CD8-positive, alpha-beta memory T cell (primary cell): ENCODE results near the gene TPSB2. TPM values are rescaled to one million over a fixed set of nuclear protein-coding genes. Genes with fewer than 3 reads are reported as not detected.
"Not testable (repeated sequence)": the region's sequence is repeated elsewhere in the genome, so short reads cannot be mapped to it uniquely, and the experiment has no call there.

Experiments used
- CTCF ChIA-PET: fragments of 350-600 bp; sonication (Branson Sonifier 250); formaldehyde crosslinking; loops from one replicate; lab custom pipeline; 2021; ENCODE audit warnings: antibody characterized with exemption; lab: Charles Lee
- POLR2A ChIA-PET: fragments of 350-600 bp; sonication (Branson Sonifier 250); formaldehyde crosslinking; loops from one replicate; lab custom pipeline; 2021; ENCODE audit warnings: antibody characterized with exemption; lab: Charles Lee
- DNase-seq, 5 donors: peaks; one replicate each; pipeline versions ENCODE4 v3.0.0 to v3.0.0-alpha.2; 2020 to 2022; ENCODE audit warnings: mixed read lengths in 1 of 5
- H3K27ac ChIP-seq: one replicate; pipeline ENCODE4 v1.7.0; 2013; ENCODE audit warnings: low read depth, mild to moderate bottlenecking, low read length, moderate library complexity
- H3K27me3 ChIP-seq: 2 replicates; pipeline ENCODE4 v1.7.0; 2013; ENCODE audit warnings: low read length, mild to moderate bottlenecking; ENCODE audit not compliant: insufficient read depth, poor library complexity, severe bottlenecking
- H3K36me3 ChIP-seq: 2 replicates; pipeline ENCODE4 v1.7.0; 2013; ENCODE audit warnings: mild to moderate bottlenecking, low read length, moderate library complexity; ENCODE audit not compliant: insufficient read depth
- H3K4me1 ChIP-seq: 2 replicates; pipeline ENCODE4 v1.7.0; 2013; ENCODE audit warnings: mild to moderate bottlenecking, low read length, moderate library complexity; ENCODE audit not compliant: insufficient read depth
- H3K4me3 ChIP-seq: 2 replicates; pipeline ENCODE4 v1.7.0; 2013; ENCODE audit warnings: mild to moderate bottlenecking, low read length
- H3K9me3 ChIP-seq: 2 replicates; pipeline ENCODE4 v1.7.0; 2013; ENCODE audit warnings: mild to moderate bottlenecking, low read length
- H3K27ac Mint-ChIP-seq, 8 donors: one replicate each; pipeline ENCODE4 v1.8.0; 2020 to 2021; ENCODE audit warnings: mixed read lengths in 8 of 8, mild to moderate bottlenecking in 6 of 8, inconsistent platforms in 3 of 8, moderate library complexity in 3 of 8
- H3K27me3 Mint-ChIP-seq, 2 donors: one replicate each; pipeline ENCODE4 v1.8.0; 2020 to 2021; ENCODE audit warnings: mixed read lengths in 2 of 2, mild to moderate bottlenecking in 1 of 2, moderate library complexity in 1 of 2
- H3K36me3 Mint-ChIP-seq, 3 donors: one replicate each; pipeline ENCODE4 v1.8.0; 2020 to 2021; ENCODE audit warnings: mixed read lengths in 3 of 3, inconsistent platforms in 1 of 3, mild to moderate bottlenecking in 1 of 3
- H3K4me1 Mint-ChIP-seq, 3 donors: one replicate each; pipeline ENCODE4 v1.8.0; 2020 to 2021; ENCODE audit warnings: mixed read lengths in 3 of 3, inconsistent platforms in 1 of 3, mild to moderate bottlenecking in 1 of 3
- H3K4me3 Mint-ChIP-seq, 7 donors: one replicate each; pipeline ENCODE4 v1.8.0; 2020 to 2021; ENCODE audit warnings: mixed read lengths in 7 of 7, mild to moderate bottlenecking in 6 of 7, moderate library complexity in 4 of 7, inconsistent platforms in 2 of 7
- H3K9me3 Mint-ChIP-seq, 5 donors: one replicate each; pipeline ENCODE4 v1.8.0; 2020 to 2022; ENCODE audit warnings: mixed read lengths in 5 of 5, mild to moderate bottlenecking in 3 of 5, moderate library complexity in 2 of 5, inconsistent platforms in 1 of 5
- polyA plus RNA-seq: library from polyadenylated mRNA; unstranded; fragments of 300-500 nt; fragmentation: Illumina TruSeq; gene quantifications from one replicate; pipeline ENCODE4 v1.2.3, GENCODE V29; 2021
- total RNA-seq, 2 experiments: library from RNA; stranded (reverse); gene quantifications; one replicate each; pipeline ENCODE4 v1.2.3, GENCODE V29; 2021

TPSB2 gene
- total and polyA plus RNA-seq, 3 experiments from 2014 or later, result not detected

GRCh38 chr16:1229476-1229875 lies 508 bp downstream of the TPSB2 start:
- H3K27ac ChIP-seq, H3K9me3 Mint-ChIP-seq, H3K27me3 Mint-ChIP-seq, H3K4me1 ChIP-seq, POLR2A ChIA-PET, H3K27ac Mint-ChIP-seq, CTCF ChIA-PET, H3K27me3 ChIP-seq, H3K4me3 Mint-ChIP-seq, H3K4me3 ChIP-seq, H3K36me3 Mint-ChIP-seq, H3K9me3 ChIP-seq, DNase-seq, H3K36me3 ChIP-seq, H3K4me1 Mint-ChIP-seq: not testable (repeated sequence)

- H3K9me3 ChIP-seq, H3K27me3 ChIP-seq, H3K4me3 ChIP-seq, H3K4me1 ChIP-seq, H3K27me3 Mint-ChIP-seq, H3K36me3 Mint-ChIP-seq, DNase-seq, H3K4me1 Mint-ChIP-seq, H3K9me3 Mint-ChIP-seq, H3K27ac Mint-ChIP-seq, H3K27ac ChIP-seq, POLR2A ChIA-PET, H3K36me3 ChIP-seq, H3K4me3 Mint-ChIP-seq, CTCF ChIA-PET: not testable (repeated sequence)
These were observed 1.8 kb downstream of the TPSB2 start for GRCh38 chr16:1228227-1228626.

GRCh38 chr16:1226692-1227091 lies 3.3 kb downstream of the TPSB2 start:
- H3K4me1 ChIP-seq, H3K27me3 ChIP-seq, H3K4me1 Mint-ChIP-seq, H3K36me3 Mint-ChIP-seq, H3K27ac Mint-ChIP-seq, CTCF ChIA-PET, H3K27ac ChIP-seq, H3K9me3 ChIP-seq, H3K9me3 Mint-ChIP-seq, POLR2A ChIA-PET, H3K27me3 Mint-ChIP-seq, H3K36me3 ChIP-seq, DNase-seq, H3K4me3 ChIP-seq: not testable (repeated sequence)
- peak overlapping the region in 1 of 7 donors; percentile 68 for H3K4me3 Mint-ChIP-seq

GRCh38 chr16:1225728-1226311 lies 4.2 kb downstream of the TPSB2 start:
- POLR2A ChIA-PET, result not testable (repeated sequence)

GRCh38 chr16:1225051-1225451 lies 4.9 kb downstream of the TPSB2 start, which contains the start of gene TPSG1:
Gene TPSG1, minus strand, starts transcription at chr16:1225268. Its CDS starts 16 bp downstream, at chr16:1225252.
- POLR2A ChIA-PET, result no interaction called here

More at GRCh38 chr16:1225728-1226311, 4.2 kb downstream of the TPSB2 start:
- H3K27ac ChIP-seq, H3K4me3 ChIP-seq, H3K4me1 ChIP-seq, H3K27me3 ChIP-seq, H3K36me3 Mint-ChIP-seq, H3K4me3 Mint-ChIP-seq, CTCF ChIA-PET, DNase-seq, H3K4me1 Mint-ChIP-seq, H3K27me3 Mint-ChIP-seq, H3K36me3 ChIP-seq, H3K9me3 Mint-ChIP-seq, H3K9me3 ChIP-seq, H3K27ac Mint-ChIP-seq: not testable (repeated sequence)

GRCh38 chr16:1224558-1224957 lies 5.4 kb downstream of the TPSB2 start:
- Histone ChIP-seq H3K36me3 (no peaks in the 10 kb centered on the region), H3K4me1 (no peaks in the 10 kb centered on the region), H3K27ac (no peak overlapping the region), H3K27me3 (no peaks in the 10 kb centered on the region), H3K9me3 (no peaks in the 10 kb centered on the region), H3K4me3 (no peak overlapping the region)
- POLR2A ChIA-PET, result no interaction called here
- H3K4me1 Mint-ChIP-seq, result no peaks in the 10 kb centered on the region
- H3K9me3 Mint-ChIP-seq, result no peaks in the 10 kb centered on the region
- no peak overlapping the region for H3K27ac Mint-ChIP-seq
- H3K36me3 Mint-ChIP-seq, result no peaks in the 10 kb centered on the region
- CTCF ChIA-PET, result no interaction called here
- H3K4me3 Mint-ChIP-seq, result no peak overlapping the region
- peaks cover 3 to 4% of the 10 kb centered on the region in 2 donors for H3K27me3 Mint-ChIP-seq
- DNase-seq, result no peak

More at GRCh38 chr16:1225051-1225451, 4.9 kb downstream of the TPSB2 start, which contains the start of gene TPSG1:
- no peaks in the 10 kb centered on the region for H3K4me1 ChIP-seq
- H3K27me3 ChIP-seq, result no peaks in the 10 kb centered on the region
- Mint-ChIP-seq H3K4me1 (no peaks in the 10 kb centered on the region), H3K27me3 (peaks cover 3 to 4% of the 10 kb centered on the region in 2 donors), H3K9me3 (no peaks in the 10 kb centered on the region), H3K4me3 (no peak within 1 kb of the TSS), H3K36me3 (no peaks in the 10 kb centered on the region), H3K27ac (no peak within 1 kb of the TSS)
- no peak for DNase-seq
- no peak within 1 kb of the TSS for H3K4me3 ChIP-seq
- no peak within 1 kb of the TSS for H3K27ac ChIP-seq
- CTCF ChIA-PET, result no interaction called here
- no peaks in the 10 kb centered on the region for H3K9me3 ChIP-seq
- H3K36me3 ChIP-seq, result no peaks in the 10 kb centered on the region

GRCh38 chr16:1223355-1224214 lies 6.4 kb downstream of the TPSB2 start:
- DNase-seq, result no peak
- ChIA-PET CTCF (no interaction called here), POLR2A (no interaction called here)
- Histone ChIP-seq H3K4me3 (no peak overlapping the region), H3K9me3 (no peaks in the 10 kb centered on the region), H3K36me3 (no peaks in the 10 kb centered on the region), H3K4me1 (no peaks in the 10 kb centered on the region), H3K27me3 (no peaks in the 10 kb centered on the region), H3K27ac (no peak overlapping the region)
- H3K27ac Mint-ChIP-seq, result no peak overlapping the region
- no peaks in the 10 kb centered on the region for H3K9me3 Mint-ChIP-seq
- H3K27me3 Mint-ChIP-seq, result peaks cover 3 to 4% of the 10 kb centered on the region in 2 donors
- no peak overlapping the region for H3K4me3 Mint-ChIP-seq
- H3K4me1 Mint-ChIP-seq, result no peaks in the 10 kb centered on the region
- H3K36me3 Mint-ChIP-seq, result no peaks in the 10 kb centered on the region

GRCh38 chr16:1222553-1223354 lies 7.2 kb downstream of the TPSB2 start:
- no peaks in the 10 kb centered on the region for H3K4me1 Mint-ChIP-seq
- H3K4me3 Mint-ChIP-seq, result no peak overlapping the region
- no peak for DNase-seq
- no peaks in the 10 kb centered on the region for H3K36me3 ChIP-seq
- H3K4me1 ChIP-seq, result no peaks in the 10 kb centered on the region
- H3K27ac Mint-ChIP-seq, result no peak overlapping the region
- H3K27ac ChIP-seq, result no peak overlapping the region
- H3K27me3 Mint-ChIP-seq, result peaks cover 3 to 4% of the 10 kb centered on the region in 2 donors
- no peaks in the 10 kb centered on the region for H3K27me3 ChIP-seq
- POLR2A ChIA-PET, result no interaction called here
- H3K9me3 ChIP-seq, result no peaks in the 10 kb centered on the region
- CTCF ChIA-PET, result no interaction called here
- no peak overlapping the region for H3K4me3 ChIP-seq
- H3K9me3 Mint-ChIP-seq, result no peaks in the 10 kb centered on the region
- no peaks in the 10 kb centered on the region for H3K36me3 Mint-ChIP-seq
